Caco-2 (cell line): ENCODE measurements around the gene SHROOM1. TPM values are rescaled to one million over a fixed set of nuclear protein-coding genes. Genes with fewer than 3 reads are reported as not detected.

Experiments
- BruUV-seq: library from RNA; stranded (reverse); fragments of 400-500 nt; replicated peaks from 2 replicates; lab custom pipeline; 2021; lab: Mats Ljungman, UMichigan
- CTCF ChIA-PET: fragments of 300-600 bp; sonication (Branson Sonifier 250); formaldehyde crosslinking; loops from one replicate; lab custom pipeline; 2022; ENCODE audit warnings: antibody characterized with exemption; lab: Charles Lee
- POLR2A ChIA-PET: fragments of 300-600 bp; sonication (Branson Sonifier 250); formaldehyde crosslinking; loops from one replicate; lab custom pipeline; 2022; ENCODE audit warnings: antibody characterized with exemption; lab: Charles Lee
- DNase-seq, 2 experiments: peaks; one replicate each; pipeline versions ENCODE4 v3.0.0 to v3.0.0-alpha.2; 2020 to 2022
- H3K27me3 ChIP-seq: replicated peaks from 2 replicates; pipeline ENCODE4 v1.6.0; 2011; ENCODE audit warnings: low read length; ENCODE audit not compliant: control insufficient read depth, insufficient read depth
- H3K36me3 ChIP-seq: 2 replicates; pipeline ENCODE4 v1.5.1; 2011; ENCODE audit warnings: low read length; ENCODE audit not compliant: control insufficient read depth, insufficient read depth
- H3K4me1 ChIP-seq: fragments of 250-450 bp; sonication (Bioruptor Pico); 2 replicates; pipeline ENCODE4 v1.5.1; 2020; ENCODE audit warnings: mild to moderate bottlenecking
- H3K4me3 ChIP-seq: 2 replicates; pipeline ENCODE4 v1.5.1; 2011; ENCODE audit warnings: low read depth, mild to moderate bottlenecking, control low read depth, low read length
- H3K9me3 ChIP-seq: fragments of 250-450 bp; sonication (Bioruptor Pico); 2 replicates; pipeline ENCODE4 v1.5.1; 2020; ENCODE audit warnings: mild to moderate bottlenecking, moderate library complexity
- H3K27ac Mint-ChIP-seq: one replicate; pipeline ENCODE4 v1.8.0; 2022; ENCODE audit warnings: mixed read lengths; ENCODE audit not compliant: unreplicated experiment
- H3K27me3 Mint-ChIP-seq: one replicate; pipeline ENCODE4 v1.8.0; 2022; ENCODE audit warnings: mixed read lengths; ENCODE audit not compliant: insufficient read depth, unreplicated experiment
- H3K36me3 Mint-ChIP-seq: one replicate; pipeline ENCODE4 v1.8.0; 2022; ENCODE audit warnings: mild to moderate bottlenecking, mixed read lengths; ENCODE audit not compliant: insufficient read depth, unreplicated experiment
- H3K4me1 Mint-ChIP-seq: one replicate; pipeline ENCODE4 v1.8.0; 2022; ENCODE audit warnings: low read depth, mixed read lengths; ENCODE audit not compliant: unreplicated experiment
- H3K4me3 Mint-ChIP-seq: one replicate; pipeline ENCODE4 v1.8.0; 2022; ENCODE audit warnings: mild to moderate bottlenecking, moderate library complexity, mixed read lengths; ENCODE audit not compliant: unreplicated experiment
- H3K9me3 Mint-ChIP-seq: one replicate; pipeline ENCODE4 v1.8.0; 2022; ENCODE audit warnings: mixed read lengths; ENCODE audit not compliant: unreplicated experiment
- CTCF ChIP-seq, 2 experiments: fragments of 200-600 bp in 1 of 2; IDR thresholded peaks; 1 replicate in 1 of 2; 2 replicates in 1 of 2; pipeline versions ENCODE4 v1.5.1 to v1.8.0; 2011 to 2022; ENCODE audit warnings: antibody characterized with exemption in 1 of 2, control low read depth in 1 of 2, inconsistent platforms in 1 of 2, low read depth in 1 of 2, low read length in 1 of 2, mild to moderate bottlenecking in 1 of 2, moderate library complexity in 1 of 2; ENCODE audit not compliant: insufficient read depth in 1 of 2, severe bottlenecking in 1 of 2, unreplicated experiment in 1 of 2
- intact Hi-C: fragments of 100-400 bp; cut with micrococcal nuclease; formaldehyde crosslinking; loops from one replicate; pipeline ENCODE4 v1.10.0; 2022; ENCODE audit not compliant: unreplicated experiment
- total RNA-seq: library from RNA; stranded (reverse); gene quantifications from 2 replicates; pipeline ENCODE4 v1.2.3, GENCODE V29; 2022

The SHROOM1 gene
- total RNA-seq, 1 experiment from 2014 or later: 17.4 TPM

DNA sequence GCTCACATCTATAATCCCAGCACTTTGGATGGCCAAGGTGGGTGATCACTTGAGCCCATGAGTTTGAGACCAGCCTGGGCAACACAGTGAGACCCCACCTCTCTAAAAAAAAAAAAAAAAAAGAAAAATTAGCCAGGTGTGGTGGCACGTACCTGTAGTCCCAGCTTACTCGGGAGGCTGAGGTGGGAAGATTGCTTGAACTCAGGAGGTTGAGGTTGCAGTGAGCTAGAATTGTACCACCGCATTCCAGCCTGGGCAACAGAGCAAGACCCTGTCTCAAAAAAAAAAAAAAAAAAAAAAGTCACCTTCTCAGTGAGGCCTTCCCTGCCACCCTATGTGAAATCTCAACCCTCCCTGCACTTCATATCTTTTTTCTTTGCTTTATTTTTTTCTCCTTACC is 39.4 kb downstream of the SHROOM1 start:
- ChIA-PET POLR2A (interaction anchor here (0.6 kb wide), 1 partner anchor 261 kb away, joined by 3 read pairs; the partner anchor contains the start of gene HSPA4), CTCF (no interaction called here)
- Mint-ChIP-seq H3K27me3 (no peaks in the 10 kb centered on the region), H3K4me1 (peaks cover 7% of the 10 kb centered on the region), H3K27ac (no peak overlapping the region), H3K9me3 (no peaks in the 10 kb centered on the region), H3K4me3 (no peak overlapping the region), H3K36me3 (no peaks in the 10 kb centered on the region)
- BruUV-seq: no TSS peak
- intact Hi-C loops: no loop called here
- Histone ChIP-seq H3K4me1 (0 out of 2 replicates have a peak, but pooled peaks cover 10% of the 10 kb centered on the region), H3K36me3 (no peaks in the 10 kb centered on the region; the same call in 1 of the 2 replicates), H3K27me3 (no peaks in the 10 kb centered on the region), H3K4me3 (no peak overlapping the region), H3K9me3 (no peaks in the 10 kb centered on the region)
- no peak for TF ChIP-seq CTCF (IDR thresholded peaks at IDR 0.05; ENCODE audit: insufficient read depth in 1 of 2, low read depth in 1 of 2, low read length in 1 of 2, severe bottlenecking in 1 of 2, unreplicated experiment in 1 of 2)
- DNase-seq: no peak

DNA sequence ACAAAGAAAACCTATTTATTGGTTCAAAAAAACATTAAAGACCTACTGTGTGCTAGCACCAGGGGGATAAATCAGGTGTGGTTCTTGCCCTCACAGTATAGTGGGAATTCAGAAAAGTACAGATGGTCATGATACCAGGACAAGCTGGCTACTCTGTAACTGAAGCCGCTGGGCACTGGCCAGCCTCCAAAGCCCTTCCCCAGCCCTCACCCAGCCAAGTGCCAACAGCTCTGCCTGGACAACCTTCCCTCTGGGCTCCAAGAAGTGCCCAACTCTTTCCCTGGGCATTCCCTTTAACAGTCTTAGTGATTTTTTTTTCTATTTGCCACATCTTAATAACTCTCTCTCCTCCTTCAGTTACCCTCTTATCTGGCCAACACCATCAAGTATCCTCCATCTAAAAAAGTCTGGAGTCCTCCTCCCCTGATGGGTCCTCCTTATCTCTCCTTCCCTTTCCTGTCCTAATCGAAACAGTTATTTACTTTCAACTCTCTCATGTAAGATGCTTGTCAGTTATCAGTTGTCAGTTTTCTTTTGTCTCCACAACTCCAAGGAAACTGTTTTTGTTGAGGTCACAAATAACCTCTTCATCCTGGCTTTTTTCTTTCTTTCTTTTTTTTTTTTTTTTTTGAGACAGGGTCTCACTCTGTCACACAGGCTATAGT is 40.1 kb downstream of the SHROOM1 start:
- intact Hi-C loops: no loop called here
- Histone ChIP-seq H3K36me3 (no peaks in the 10 kb centered on the region; the same call in 1 of the 2 replicates), H3K4me1 (0 out of 2 replicates have a peak, but pooled peaks cover 10% of the 10 kb centered on the region), H3K27me3 (no peaks in the 10 kb centered on the region), H3K4me3 (no peak overlapping the region), H3K9me3 (no peaks in the 10 kb centered on the region)
- ChIA-PET POLR2A (interaction anchor here (0.6 kb wide), 1 partner anchor 262 kb away, joined by 3 read pairs; the partner anchor contains the start of gene HSPA4), CTCF (no interaction called here)
- Mint-ChIP-seq H3K27ac (no peak overlapping the region), H3K4me1 (peaks cover 7% of the 10 kb centered on the region), H3K36me3 (no peaks in the 10 kb centered on the region), H3K27me3 (no peaks in the 10 kb centered on the region), H3K9me3 (no peaks in the 10 kb centered on the region), H3K4me3 (no peak overlapping the region)
- no peak for DNase-seq
- no TSS peak for BruUV-seq
- TF ChIP-seq CTCF (IDR thresholded peaks at IDR 0.05; ENCODE audit: insufficient read depth in 1 of 2, low read depth in 1 of 2, low read length in 1 of 2, severe bottlenecking in 1 of 2, unreplicated experiment in 1 of 2): no peak

DNA sequence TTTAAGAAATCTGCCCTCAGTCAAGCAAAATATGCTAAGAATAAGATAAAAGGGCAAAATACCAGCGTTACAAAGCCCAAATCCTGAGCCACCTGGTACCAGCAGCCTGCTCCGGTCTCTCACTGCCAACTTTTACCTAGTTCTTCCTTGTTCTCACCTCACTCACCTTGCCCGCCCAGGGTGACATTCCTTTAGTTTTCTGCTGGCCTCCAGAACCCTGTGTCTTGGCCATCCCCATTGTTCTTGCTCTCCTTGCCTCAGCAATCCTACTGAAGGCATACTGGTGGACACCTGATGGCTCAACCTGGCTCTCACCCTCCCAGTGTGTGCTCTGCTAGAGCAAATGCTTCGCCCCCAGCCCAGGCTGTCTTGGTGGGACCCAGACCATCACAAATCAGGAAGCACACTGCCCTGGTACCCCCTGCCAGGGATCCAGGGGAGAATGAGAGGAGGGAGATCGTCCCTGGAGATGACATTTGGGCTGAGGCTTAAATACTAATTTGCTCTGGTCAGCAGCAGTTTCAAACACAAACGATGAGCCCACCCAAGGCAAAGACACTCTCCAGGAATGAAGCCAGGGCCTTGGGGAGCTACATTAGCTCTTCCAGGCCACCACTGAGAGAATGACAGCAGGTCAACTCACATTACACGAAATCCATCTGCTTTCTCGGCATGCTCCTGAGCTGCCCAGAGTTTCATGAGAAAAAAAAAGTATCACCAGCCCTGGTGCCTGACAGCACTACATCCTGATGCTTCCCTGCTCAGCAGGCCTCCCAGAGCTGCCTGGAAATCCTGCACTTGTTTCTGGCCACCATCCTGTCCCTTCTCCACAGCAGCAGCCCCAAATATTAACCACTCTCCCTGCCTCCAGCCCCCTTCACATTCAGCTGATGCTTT is 41.2 kb downstream of the SHROOM1 start:
- Histone ChIP-seq H3K9me3 (no peaks in the 10 kb centered on the region), H3K36me3 (no peaks in the 10 kb centered on the region; the same call in 1 of the 2 replicates), H3K4me3 (no peak overlapping the region), H3K27me3 (no peaks in the 10 kb centered on the region), H3K4me1 (0 out of 2 replicates have a peak, but pooled peaks cover 10% of the 10 kb centered on the region)
- no TSS peak for BruUV-seq
- H3K27ac Mint-ChIP-seq: no peak overlapping the region
- peaks cover 7% of the 10 kb centered on the region for H3K4me1 Mint-ChIP-seq
- intact Hi-C loops: no loop called here
- no peak for TF ChIP-seq CTCF (IDR thresholded peaks at IDR 0.05; ENCODE audit: insufficient read depth in 1 of 2, low read depth in 1 of 2, low read length in 1 of 2, severe bottlenecking in 1 of 2, unreplicated experiment in 1 of 2)
- no peak for DNase-seq
- H3K9me3 Mint-ChIP-seq: no peaks in the 10 kb centered on the region
- H3K27me3 Mint-ChIP-seq: no peaks in the 10 kb centered on the region
- ChIA-PET CTCF (interaction anchor here (0.6 kb wide), 1 partner anchor 24 kb away, joined by 3 read pairs; the partner anchor contains the start of gene SOWAHA), POLR2A (interaction anchor here (0.6 kb wide), 1 partner anchor 37 kb away, joined by 4 read pairs; no protein-coding TSS in a partner anchor)
- H3K36me3 Mint-ChIP-seq: no peaks in the 10 kb centered on the region
- no peak overlapping the region for H3K4me3 Mint-ChIP-seq
